HUES64 (cell line): Measurements from ENCODE around the gene SLC2A6.

Source experiments
- H3K27ac ChIP-seq: 2 replicates; pipeline ENCODE4 v1.7.0; 2013; ENCODE audit warnings: low read depth, low read length, inconsistent platforms
- H3K27me3 ChIP-seq: 2 replicates; pipeline ENCODE4 v1.6.1; 2013; ENCODE audit warnings: mild to moderate bottlenecking, low read length; ENCODE audit not compliant: insufficient read depth
- H3K36me3 ChIP-seq: 2 replicates; pipeline ENCODE4 v1.6.1; 2013; ENCODE audit warnings: mild to moderate bottlenecking, low read length; ENCODE audit not compliant: insufficient read depth
- H3K4me1 ChIP-seq: 2 replicates; pipeline ENCODE4 v1.6.1; 2013; ENCODE audit warnings: mild to moderate bottlenecking, low read length, moderate library complexity; ENCODE audit not compliant: insufficient read depth
- H3K4me3 ChIP-seq: 2 replicates; pipeline ENCODE4 v1.5.1; 2013; ENCODE audit warnings: mild to moderate bottlenecking, low read length, moderate library complexity
- H3K9ac ChIP-seq: 2 replicates; pipeline ENCODE4 v1.6.1; 2013; ENCODE audit warnings: mild to moderate bottlenecking, low read depth, low read length
- H3K9me3 ChIP-seq: 2 replicates; pipeline ENCODE4 v1.6.1; 2013; ENCODE audit warnings: low read depth, low read length; ENCODE audit not compliant: insufficient read depth
- WGBS: fragments of 150-250, 120-280 bp; methylation state at CpG from one replicate; pipeline ENCODE4 v1.1.7; 2013; ENCODE audit warnings: missing lambda C conversion rate; 5-methylcytosine and 5-hydroxymethylcytosine counted together

SLC2A6 gene

GRCh38 chr9:133521122-133522072 lies 42.5 kb upstream of the SLC2A6 start:
- no peak overlapping the region for H3K4me3 ChIP-seq
- no peaks in the 10 kb centered on the region for H3K27me3 ChIP-seq
- no peaks in the 10 kb centered on the region for H3K36me3 ChIP-seq
- H3K9me3 ChIP-seq = no peaks in the 10 kb centered on the region
- 89% methylated on average over 19 of the region's 21 CpGs for WGBS
- no peak overlapping the region for H3K9ac ChIP-seq
- no peak overlapping the region for H3K27ac ChIP-seq
- H3K4me1 ChIP-seq = peaks cover 11% of the 10 kb centered on the region

- WGBS = 93% methylated on average over 24 of the region's 24 CpGs
- H3K4me3 ChIP-seq = no peak overlapping the region
- H3K4me1 ChIP-seq = no peaks in the 10 kb centered on the region
- no peak overlapping the region for H3K27ac ChIP-seq
- no peak overlapping the region for H3K9ac ChIP-seq
- no peaks in the 10 kb centered on the region for H3K36me3 ChIP-seq
- H3K9me3 ChIP-seq = no peaks in the 10 kb centered on the region
- no peaks in the 10 kb centered on the region for H3K27me3 ChIP-seq
These were observed 41.4 kb upstream of the SLC2A6 start for GRCh38 chr9:133520121-133520835.

GRCh38 chr9:133519693-133520092 lies 40.8 kb upstream of the SLC2A6 start:
- no peaks in the 10 kb centered on the region for H3K4me1 ChIP-seq
- WGBS = 81% methylated on average over 7 of the region's 7 CpGs
- H3K9ac ChIP-seq = no peak overlapping the region
- H3K9me3 ChIP-seq = no peaks in the 10 kb centered on the region
- H3K4me3 ChIP-seq = no peak overlapping the region
- no peaks in the 10 kb centered on the region for H3K36me3 ChIP-seq
- H3K27me3 ChIP-seq = no peaks in the 10 kb centered on the region
- no peak overlapping the region for H3K27ac ChIP-seq

GRCh38 chr9:133518706-133519449 lies 40.0 kb upstream of the SLC2A6 start:
- no peaks in the 10 kb centered on the region for H3K36me3 ChIP-seq
- H3K9me3 ChIP-seq = no peaks in the 10 kb centered on the region
- no peaks in the 10 kb centered on the region for H3K27me3 ChIP-seq
- H3K9ac ChIP-seq = no peak overlapping the region
- no peaks in the 10 kb centered on the region for H3K4me1 ChIP-seq
- no peak overlapping the region for H3K27ac ChIP-seq
- WGBS = 96% methylated on average over 27 of the region's 27 CpGs
- no peak overlapping the region for H3K4me3 ChIP-seq

GRCh38 chr9:133518200-133518599 lies 39.3 kb upstream of the SLC2A6 start:
- Histone ChIP-seq H3K4me3 (no peak overlapping the region), H3K9ac (no peak overlapping the region), H3K4me1 (no peaks in the 10 kb centered on the region), H3K36me3 (no peaks in the 10 kb centered on the region), H3K27ac (no peak overlapping the region), H3K9me3 (no peaks in the 10 kb centered on the region), H3K27me3 (no peaks in the 10 kb centered on the region)
- 88% methylated on average over 5 of the region's 5 CpGs for WGBS

GRCh38 chr9:133517711-133518110 lies 38.8 kb upstream of the SLC2A6 start:
- Histone ChIP-seq H3K4me3 (no peak overlapping the region), H3K9me3 (no peaks in the 10 kb centered on the region), H3K27me3 (no peaks in the 10 kb centered on the region), H3K4me1 (no peaks in the 10 kb centered on the region), H3K9ac (no peak overlapping the region), H3K27ac (no peak overlapping the region), H3K36me3 (no peaks in the 10 kb centered on the region)
- WGBS = 83% methylated on average over 8 of the region's 8 CpGs

GRCh38 chr9:133516961-133517350 lies 38.1 kb upstream of the SLC2A6 start:
- Histone ChIP-seq H3K27me3 (no peaks in the 10 kb centered on the region), H3K9ac (no peak overlapping the region)
- WGBS = 91% methylated on average over 9 of the region's 9 CpGs

GRCh38 chr9:133516256-133516960 lies 37.5 kb upstream of the SLC2A6 start:
- Histone ChIP-seq H3K4me1 (no peaks in the 10 kb centered on the region), H3K9me3 (no peaks in the 10 kb centered on the region), H3K36me3 (no peaks in the 10 kb centered on the region), H3K4me3 (no peak overlapping the region), H3K27me3 (no peaks in the 10 kb centered on the region), H3K27ac (no peak overlapping the region), H3K9ac (no peak overlapping the region)
- WGBS = 92% methylated on average over 11 of the region's 11 CpGs

More at GRCh38 chr9:133516961-133517350, 38.1 kb upstream of the SLC2A6 start:
- H3K36me3 ChIP-seq = no peaks in the 10 kb centered on the region
- H3K27ac ChIP-seq = no peak overlapping the region
- no peaks in the 10 kb centered on the region for H3K4me1 ChIP-seq
- H3K9me3 ChIP-seq = no peaks in the 10 kb centered on the region
- no peak overlapping the region for H3K4me3 ChIP-seq

GRCh38 chr9:133515615-133516255 lies 36.8 kb upstream of the SLC2A6 start:
- 92% methylated on average over 17 of the region's 17 CpGs for WGBS
- Histone ChIP-seq H3K27ac (no peak overlapping the region), H3K27me3 (no peaks in the 10 kb centered on the region), H3K4me3 (no peak overlapping the region), H3K9me3 (no peaks in the 10 kb centered on the region), H3K9ac (no peak overlapping the region), H3K4me1 (no peaks in the 10 kb centered on the region), H3K36me3 (no peaks in the 10 kb centered on the region)

GRCh38 chr9:133515240-133515610 lies 36.3 kb upstream of the SLC2A6 start:
- Histone ChIP-seq H3K36me3 (no peaks in the 10 kb centered on the region), H3K27ac (no peak overlapping the region), H3K9ac (no peak overlapping the region), H3K4me1 (no peaks in the 10 kb centered on the region), H3K9me3 (no peaks in the 10 kb centered on the region), H3K4me3 (no peak overlapping the region), H3K27me3 (no peaks in the 10 kb centered on the region)
- WGBS = 92% methylated on average over 10 of the region's 10 CpGs
